ENCODE measurements around the gene CNPY3. TPM values are rescaled to one million over a fixed set of nuclear protein-coding genes. Genes with fewer than 3 reads are reported as not detected.

The CNPY3 gene
- polyA plus RNA-seq, 1 donor (not counting 4 experiments of a cell fraction or from before 2014, with no cell fraction given): 19.7 TPM

DNA sequence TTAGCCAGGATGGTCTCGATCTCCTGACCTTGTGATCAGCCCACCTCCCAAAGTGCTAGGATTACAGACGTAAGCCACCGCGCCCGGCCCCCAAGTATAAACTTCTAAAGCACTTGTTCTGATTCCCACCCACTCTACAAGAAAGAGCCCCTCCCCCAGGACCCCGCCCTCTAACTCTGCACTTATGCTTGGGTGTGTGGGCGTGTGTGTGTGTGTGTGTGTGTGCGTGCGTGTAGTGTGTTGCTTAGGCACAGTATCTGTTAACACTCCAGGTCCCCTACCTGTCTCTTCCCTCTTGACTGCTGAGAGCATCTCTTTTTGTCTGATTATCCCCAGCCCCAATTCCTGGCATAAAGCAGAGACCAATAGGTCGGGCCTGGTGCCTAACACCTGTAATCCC, 19.4 kb upstream of the CNPY3 start:
- Histone ChIP-seq H3K4me2 (ENCODE audit: control insufficient read depth, extremely low read depth, insufficient read depth, low read depth, low read length) (no peak overlapping the region), H3K79me2 (ENCODE audit: control insufficient read depth, insufficient read depth, low read length) (no peaks in the 10 kb centered on the region), H3K27me3 (ENCODE audit: control insufficient read depth, extremely low read depth, insufficient read depth, low read length) (peaks cover 4% of the 10 kb centered on the region), H2AFZ (ENCODE audit: control insufficient read depth, low read length) (no peak overlapping the region), H3K4me1 (ENCODE audit: control insufficient read depth, extremely low read depth, insufficient read depth, low read length) (no peaks in the 10 kb centered on the region), H3K4me3 (ENCODE audit: control insufficient read depth in 2 of 3, extremely low read depth in 1 of 3, insufficient read depth in 2 of 3, low read depth in 1 of 3, low read length in 3 of 3) (no peak overlapping the region), H3K9me3 (ENCODE audit: control insufficient read depth, low read depth, low read length) (no peaks in the 10 kb centered on the region), H3K36me3 (ENCODE audit: control insufficient read depth in 2 of 2, extremely low read depth in 1 of 2, insufficient read depth in 2 of 2, low read length in 2 of 2) (no peaks in the 10 kb centered on the region), H3K27ac (ENCODE audit: control insufficient read depth, insufficient read depth, low read length) (no peak overlapping the region), H3K9me1 (ENCODE audit: control insufficient read depth, extremely low read depth, insufficient read depth, low read length) (no peaks in the 10 kb centered on the region), H4K20me1 (ENCODE audit: control insufficient read depth, extremely low read depth, insufficient read depth, low read length) (no peaks in the 10 kb centered on the region), H3K9ac (ENCODE audit: control insufficient read depth, extremely low read depth, insufficient read depth, low read length) (no peak overlapping the region)
- no peak for DNase-seq (ENCODE audit: low read depth, low spot score)
- dilution Hi-C loops (cut with MboI; ENCODE audit: extremely low pct_ligation_motif_present, low sequenced_read_pairs): no loop called here
- no peak for FAIRE-seq
- no peak for TF ChIP-seq EZH2 (IDR thresholded peaks at IDR 0.05; ENCODE audit: low read length)
- TF ChIP-seq, protein P1, sequence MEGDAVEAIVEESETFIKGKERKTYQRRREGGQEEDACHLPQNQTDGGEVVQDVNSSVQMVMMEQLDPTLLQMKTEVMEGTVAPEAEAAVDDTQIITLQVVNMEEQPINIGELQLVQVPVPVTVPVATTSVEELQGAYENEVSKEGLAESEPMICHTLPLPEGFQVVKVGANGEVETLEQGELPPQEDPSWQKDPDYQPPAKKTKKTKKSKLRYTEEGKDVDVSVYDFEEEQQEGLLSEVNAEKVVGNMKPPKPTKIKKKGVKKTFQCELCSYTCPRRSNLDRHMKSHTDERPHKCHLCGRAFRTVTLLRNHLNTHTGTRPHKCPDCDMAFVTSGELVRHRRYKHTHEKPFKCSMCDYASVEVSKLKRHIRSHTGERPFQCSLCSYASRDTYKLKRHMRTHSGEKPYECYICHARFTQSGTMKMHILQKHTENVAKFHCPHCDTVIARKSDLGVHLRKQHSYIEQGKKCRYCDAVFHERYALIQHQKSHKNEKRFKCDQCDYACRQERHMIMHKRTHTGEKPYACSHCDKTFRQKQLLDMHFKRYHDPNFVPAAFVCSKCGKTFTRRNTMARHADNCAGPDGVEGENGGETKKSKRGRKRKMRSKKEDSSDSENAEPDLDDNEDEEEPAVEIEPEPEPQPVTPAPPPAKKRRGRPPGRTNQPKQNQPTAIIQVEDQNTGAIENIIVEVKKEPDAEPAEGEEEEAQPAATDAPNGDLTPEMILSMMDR (optimal IDR thresholded peaks at IDR 0.05 in 1 of 3, IDR thresholded peaks at IDR 0.05 in 1 of 3, conservative IDR thresholded peaks at IDR 0.05 in 1 of 3; ENCODE audit: extremely low read depth in 1 of 3, insufficient read depth in 2 of 3, low read length in 3 of 3): no peak

DNA sequence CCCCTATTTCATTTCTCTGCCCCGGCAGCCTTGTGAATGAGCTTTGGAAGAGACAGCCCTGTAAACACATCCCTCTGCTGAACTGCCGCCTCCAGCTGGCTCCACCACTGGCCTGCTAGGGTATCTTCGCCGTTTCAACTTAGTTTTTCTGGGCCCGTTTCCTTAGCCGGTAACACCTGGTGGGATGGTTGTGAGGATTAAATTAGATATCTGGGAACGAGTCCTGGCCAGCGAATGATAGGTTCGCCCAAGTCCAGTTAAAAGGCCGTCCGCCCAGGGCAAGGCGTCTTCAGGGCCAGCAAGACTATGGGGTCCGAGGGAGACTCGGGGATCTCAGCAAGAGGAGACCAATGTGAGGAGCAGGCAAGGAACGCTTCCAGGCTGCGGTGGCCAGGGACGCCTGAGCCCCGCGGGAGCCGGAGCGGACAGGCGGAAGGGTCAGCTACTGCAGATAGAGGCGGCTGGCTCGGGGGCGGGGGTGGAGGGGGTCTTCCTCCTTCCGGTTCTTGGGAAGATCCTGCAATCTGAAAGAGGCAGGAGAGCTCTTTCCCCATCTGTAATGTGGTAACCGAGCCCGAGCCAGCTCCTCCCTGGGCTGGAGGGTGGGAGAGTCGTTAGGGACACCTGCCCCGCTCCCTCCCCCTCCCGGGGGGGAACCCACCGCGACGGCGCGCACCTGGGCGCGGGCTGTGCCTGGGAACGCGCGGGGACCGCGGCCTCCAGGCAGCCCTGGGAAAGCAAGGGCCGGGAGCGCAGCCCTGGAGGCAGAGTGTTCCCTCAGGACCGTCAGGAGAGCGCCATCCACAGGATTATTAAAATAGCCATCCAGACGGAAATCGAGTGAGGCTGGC, 17.9 kb upstream of the CNPY3 start:
- no peak overlapping the region for H2AFZ ChIP-seq (ENCODE audit: control insufficient read depth, low read length)
- H3K9me3 ChIP-seq (ENCODE audit: control insufficient read depth, low read depth, low read length): no peaks in the 10 kb centered on the region
- no peak overlapping the region for H3K9ac ChIP-seq (ENCODE audit: control insufficient read depth, extremely low read depth, insufficient read depth, low read length)
- TF ChIP-seq, protein P1 (optimal IDR thresholded peaks at IDR 0.05 in 1 of 3, IDR thresholded peaks at IDR 0.05 in 1 of 3, conservative IDR thresholded peaks at IDR 0.05 in 1 of 3; ENCODE audit: extremely low read depth in 1 of 3, insufficient read depth in 2 of 3, low read length in 3 of 3): no peak
- TF ChIP-seq EZH2 (IDR thresholded peaks at IDR 0.05; ENCODE audit: low read length): no peak
- dilution Hi-C loops (cut with MboI; ENCODE audit: extremely low pct_ligation_motif_present, low sequenced_read_pairs): no loop called here
- H3K79me2 ChIP-seq (ENCODE audit: control insufficient read depth, insufficient read depth, low read length): no peaks in the 10 kb centered on the region
- DNase-seq (ENCODE audit: low read depth, low spot score): no peak
- H3K36me3 ChIP-seq (ENCODE audit: control insufficient read depth in 2 of 2, extremely low read depth in 1 of 2, insufficient read depth in 2 of 2, low read length in 2 of 2): no peaks in the 10 kb centered on the region
- H3K9me1 ChIP-seq (ENCODE audit: control insufficient read depth, extremely low read depth, insufficient read depth, low read length): no peaks in the 10 kb centered on the region
- FAIRE-seq: no peak
- no peak overlapping the region for H3K27ac ChIP-seq (ENCODE audit: control insufficient read depth, insufficient read depth, low read length)
- H3K4me1 ChIP-seq (ENCODE audit: control insufficient read depth, extremely low read depth, insufficient read depth, low read length): no peaks in the 10 kb centered on the region
- no peak overlapping the region for H3K4me2 ChIP-seq (ENCODE audit: control insufficient read depth, extremely low read depth, insufficient read depth, low read depth, low read length)
- no peak overlapping the region for H3K4me3 ChIP-seq (ENCODE audit: control insufficient read depth in 2 of 3, extremely low read depth in 1 of 3, insufficient read depth in 2 of 3, low read depth in 1 of 3, low read length in 3 of 3)
- no peaks in the 10 kb centered on the region for H4K20me1 ChIP-seq (ENCODE audit: control insufficient read depth, extremely low read depth, insufficient read depth, low read length)
- peaks cover 4% of the 10 kb centered on the region for H3K27me3 ChIP-seq (ENCODE audit: control insufficient read depth, extremely low read depth, insufficient read depth, low read length)

All from keratinocyte (primary cell).